SU-DHL-6 (cell line): ENCODE data around the gene C10orf120.

ENCODE experiments used
- EZH2phosphoT487 ChIP-seq: fragments of 200-600 bp; sonication (generic), shearing (Covaris generic); conservative IDR thresholded peaks from 2 replicates; pipeline ENCODE4 v1.6.1; 2018; ENCODE audit warnings: mild to moderate bottlenecking, antibody characterized with exemption, low read length, moderate library complexity, mixed read lengths
- TF ChIP-seq, protein P1 (sequence below): fragments of 200-600 bp; sonication (generic); IDR thresholded peaks from one replicate; pipeline ENCODE4 v1.5.1; 2017; ENCODE audit warnings: antibody characterized with exemption, mild to moderate bottlenecking, low read length, moderate library complexity; ENCODE audit not compliant: insufficient read depth, poor library complexity, severe bottlenecking

DNA sequence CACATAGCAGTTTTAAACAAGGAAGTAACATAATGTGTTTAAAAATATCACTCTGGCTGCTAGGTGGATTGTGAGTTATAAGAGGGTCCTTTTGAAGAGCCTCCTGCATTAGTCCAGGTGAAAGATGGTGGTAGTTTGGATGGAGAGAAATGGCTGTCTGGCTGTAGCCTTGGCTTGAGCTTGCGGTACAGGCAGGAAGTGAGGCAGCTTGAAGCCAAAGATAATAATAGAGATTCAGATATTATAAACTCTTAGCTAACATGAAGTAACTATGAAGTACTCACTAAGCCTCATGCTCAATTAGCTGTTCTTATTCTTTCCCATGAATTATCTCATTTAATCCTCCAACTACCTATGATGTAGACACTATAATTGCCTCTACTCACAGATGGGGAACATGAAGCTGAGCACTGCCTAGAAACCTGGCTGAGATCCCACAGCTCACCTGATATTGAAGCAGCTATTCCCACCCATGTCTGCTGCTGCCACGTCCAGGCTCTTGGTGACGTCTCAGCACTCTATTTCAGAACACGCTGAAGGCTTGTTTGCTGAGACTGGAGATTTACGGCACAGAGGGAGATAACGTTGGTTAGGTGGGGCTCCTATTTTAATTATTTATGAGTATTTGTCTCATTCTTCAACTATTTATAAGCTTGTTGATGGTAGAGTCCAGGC lies 10.4 kb downstream of the C10orf120 start:
- TF ChIP-seq, protein P1, sequence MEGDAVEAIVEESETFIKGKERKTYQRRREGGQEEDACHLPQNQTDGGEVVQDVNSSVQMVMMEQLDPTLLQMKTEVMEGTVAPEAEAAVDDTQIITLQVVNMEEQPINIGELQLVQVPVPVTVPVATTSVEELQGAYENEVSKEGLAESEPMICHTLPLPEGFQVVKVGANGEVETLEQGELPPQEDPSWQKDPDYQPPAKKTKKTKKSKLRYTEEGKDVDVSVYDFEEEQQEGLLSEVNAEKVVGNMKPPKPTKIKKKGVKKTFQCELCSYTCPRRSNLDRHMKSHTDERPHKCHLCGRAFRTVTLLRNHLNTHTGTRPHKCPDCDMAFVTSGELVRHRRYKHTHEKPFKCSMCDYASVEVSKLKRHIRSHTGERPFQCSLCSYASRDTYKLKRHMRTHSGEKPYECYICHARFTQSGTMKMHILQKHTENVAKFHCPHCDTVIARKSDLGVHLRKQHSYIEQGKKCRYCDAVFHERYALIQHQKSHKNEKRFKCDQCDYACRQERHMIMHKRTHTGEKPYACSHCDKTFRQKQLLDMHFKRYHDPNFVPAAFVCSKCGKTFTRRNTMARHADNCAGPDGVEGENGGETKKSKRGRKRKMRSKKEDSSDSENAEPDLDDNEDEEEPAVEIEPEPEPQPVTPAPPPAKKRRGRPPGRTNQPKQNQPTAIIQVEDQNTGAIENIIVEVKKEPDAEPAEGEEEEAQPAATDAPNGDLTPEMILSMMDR = no peak
- no peak for TF ChIP-seq EZH2phosphoT487
